ENCODE data around the gene HADHB.
"Not testable (repeated sequence)": the region's sequence is repeated elsewhere in the genome, so short reads cannot be mapped to it uniquely, and the experiment has no call there.

Gene HADHB

DNA sequence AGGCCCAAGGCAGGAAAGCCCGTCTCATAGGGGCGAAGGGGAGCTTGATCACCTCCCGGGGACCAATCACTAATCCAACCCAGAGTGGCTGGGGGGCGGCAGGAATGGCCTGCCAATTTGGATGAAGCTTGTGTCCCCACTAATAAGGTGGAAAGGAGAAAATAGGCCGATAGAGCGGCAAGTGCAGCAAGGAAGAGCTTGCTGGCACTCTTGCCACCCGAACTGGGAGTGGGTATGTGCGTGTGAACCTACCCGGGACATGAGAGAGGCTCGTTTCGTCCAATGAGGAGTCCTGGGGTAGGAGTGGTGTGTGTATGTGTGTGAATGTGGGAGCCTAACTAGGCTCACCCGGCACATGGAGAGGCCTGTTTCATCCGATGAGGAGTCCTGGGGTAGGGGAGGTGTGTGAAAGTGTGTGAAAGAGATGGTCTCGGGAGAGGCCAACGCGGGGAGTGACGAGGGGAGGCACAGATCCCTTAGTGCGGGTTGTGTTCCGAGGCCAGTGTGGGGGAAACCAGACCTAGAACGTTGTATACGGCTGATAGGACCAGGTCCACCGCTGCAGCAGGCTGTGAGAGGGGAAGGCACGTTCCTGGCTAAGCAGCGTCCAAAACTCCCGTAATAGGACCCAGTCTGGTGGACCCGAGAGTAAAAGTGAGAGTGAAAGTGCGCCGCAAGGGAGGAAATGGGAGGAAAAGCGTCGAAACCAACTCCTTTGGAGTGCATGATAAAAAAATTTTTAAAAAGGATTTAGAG, 54.1 kb downstream of the HADHB start:
- peak; percentile 75 for DNase-seq

GRCh38 chr2:26299471-26300101, 54.8 kb downstream of the HADHB start:
- peak; percentile 65 for DNase-seq

DNA sequence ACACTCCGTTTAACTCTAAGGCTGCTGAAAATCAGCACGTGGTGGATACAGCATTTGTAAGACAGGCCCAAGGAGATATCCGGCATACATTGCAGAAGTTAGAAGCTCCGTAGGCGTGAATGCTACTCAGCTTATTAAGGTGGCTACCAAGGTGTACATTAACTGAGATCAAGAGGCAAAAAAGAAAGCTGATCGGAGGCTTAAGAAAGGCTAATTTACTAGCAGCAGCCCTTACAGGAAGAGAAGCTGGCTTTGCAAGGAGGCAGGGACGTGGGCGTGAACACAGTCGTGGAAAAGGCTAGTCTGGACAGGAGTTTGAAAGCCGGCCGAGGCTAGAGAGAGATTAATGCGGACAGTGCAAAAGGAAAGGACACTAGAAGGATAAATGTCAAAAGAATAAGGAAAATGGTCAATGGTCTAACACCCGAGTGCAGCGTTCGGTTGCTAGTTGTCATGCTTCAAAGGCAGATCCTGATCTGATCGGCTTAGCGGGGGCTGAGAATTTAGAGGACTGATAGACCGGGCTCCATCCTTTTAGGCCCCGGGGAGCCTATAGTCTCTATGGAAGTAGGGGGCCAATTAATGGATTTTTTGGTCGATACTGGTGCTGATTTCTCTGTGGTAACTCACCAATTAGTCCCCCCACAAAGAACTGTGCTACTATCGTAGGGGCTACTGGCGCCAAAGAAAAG, 55.6 kb downstream of the HADHB start:
- DNase-seq: peak; percentile 43

DNA sequence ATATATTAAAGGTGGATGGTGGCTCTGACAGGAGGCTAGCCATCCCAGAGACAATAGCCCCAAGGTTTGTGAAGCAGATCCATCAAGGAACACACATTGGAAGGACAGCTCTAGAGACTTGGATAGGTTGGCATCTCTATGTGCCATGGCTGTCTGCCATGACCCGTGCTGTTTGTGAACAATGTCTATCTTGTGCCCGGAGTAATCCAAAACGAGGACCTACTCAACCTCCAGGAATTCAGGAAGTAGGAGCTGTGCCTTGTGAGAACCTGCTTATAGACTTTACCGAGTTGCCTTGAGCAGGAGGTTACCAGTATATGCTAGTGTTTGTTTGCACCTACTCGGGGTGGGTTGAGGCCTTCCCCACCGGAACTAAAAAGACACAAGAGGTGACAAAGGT, 58.1 kb downstream of the HADHB start:
- DNase-seq: no peak

- DNase-seq: not testable (repeated sequence)
Measured at GRCh38 chr2:26305094-26305493, 60.4 kb downstream of the HADHB start.

DNA sequence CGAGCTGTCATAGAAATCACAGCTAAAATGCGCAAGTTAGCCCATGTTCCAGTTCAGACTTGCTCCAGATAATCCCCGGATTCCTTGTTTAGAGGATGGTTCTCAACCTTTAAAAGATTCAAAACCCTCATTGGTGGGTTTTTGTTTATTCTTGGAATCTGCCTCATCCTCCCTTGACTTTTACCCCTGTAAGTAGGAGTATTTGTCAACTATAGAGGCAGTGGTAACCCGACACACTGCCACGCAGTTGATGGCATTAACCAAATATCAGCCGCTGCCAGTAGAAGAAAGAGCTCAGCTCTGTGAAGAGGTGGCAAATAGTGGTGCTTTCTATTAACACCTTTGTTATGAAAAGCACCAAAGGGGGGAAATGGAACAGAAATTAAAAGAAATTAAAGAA, 60.8 kb downstream of the HADHB start:
- DNase-seq: no peak

- no peak for DNase-seq
Measured at GRCh38 chr2:26309921-26310320, 65.2 kb downstream of the HADHB start.

DNA sequence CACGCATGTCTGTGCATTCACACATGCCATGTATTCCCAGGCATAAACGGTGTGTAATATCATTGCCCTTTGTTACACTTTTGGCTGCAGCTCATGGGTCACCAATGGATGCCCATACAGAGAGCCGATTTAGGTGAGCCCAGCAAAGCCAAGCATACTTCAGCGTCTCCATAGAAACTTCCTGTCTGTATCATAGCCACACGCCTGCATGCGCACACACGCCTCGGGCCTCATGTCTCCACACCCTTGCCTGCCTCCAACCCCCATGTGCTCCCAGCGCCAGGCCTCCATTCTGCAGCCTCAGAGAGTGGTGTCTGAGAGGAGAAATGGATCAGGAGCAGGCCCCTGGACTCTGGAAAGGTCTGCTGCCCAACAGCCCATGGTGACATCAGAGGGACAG, 67.7 kb downstream of the HADHB start:
- DNase-seq: no peak

DNA sequence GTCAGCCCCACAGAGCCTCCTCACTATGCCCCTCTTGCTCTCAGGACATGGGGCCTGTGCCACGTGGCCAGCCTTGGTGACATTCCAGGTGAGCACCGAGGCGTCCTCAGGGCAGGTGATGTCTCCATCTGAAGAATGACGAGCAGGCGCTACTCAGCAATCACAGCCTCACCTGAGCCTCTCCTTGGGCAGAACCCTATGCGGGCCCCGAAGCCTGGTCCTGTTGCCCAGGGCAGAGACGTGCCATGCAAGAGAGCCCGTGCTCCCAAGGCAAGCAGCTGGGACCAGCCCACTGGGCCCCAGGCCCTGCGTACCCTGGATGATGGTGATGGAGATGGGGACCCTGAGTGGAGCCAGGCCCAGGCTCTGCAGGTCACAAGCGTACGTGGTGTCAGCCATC, 68.7 kb downstream of the HADHB start:
- DNase-seq: no peak

DNA sequence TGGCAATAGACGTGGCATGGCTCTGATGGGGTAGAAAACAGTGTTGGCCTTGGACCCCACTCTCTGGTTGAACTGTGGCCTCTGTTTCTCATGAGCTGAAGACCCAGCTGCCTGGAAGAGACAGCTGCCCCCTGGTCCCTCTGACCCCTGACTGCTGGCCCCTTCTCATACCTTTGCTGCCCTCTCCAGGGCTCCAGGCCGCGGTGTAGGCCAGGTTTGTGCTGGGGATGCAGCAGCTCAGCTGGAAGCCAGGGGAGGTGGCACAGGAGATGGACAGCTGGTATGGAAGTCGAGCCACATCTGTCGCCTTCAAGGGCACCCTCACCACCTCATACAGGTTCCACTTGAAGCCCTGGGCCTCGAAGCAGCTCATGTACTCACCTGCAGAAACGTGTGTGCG, 69.5 kb downstream of the HADHB start:
- DNase-seq: no peak

- peak; percentile 63 for DNase-seq
Measured at GRCh38 chr2:26316041-26316440, 71.3 kb downstream of the HADHB start.

DNA sequence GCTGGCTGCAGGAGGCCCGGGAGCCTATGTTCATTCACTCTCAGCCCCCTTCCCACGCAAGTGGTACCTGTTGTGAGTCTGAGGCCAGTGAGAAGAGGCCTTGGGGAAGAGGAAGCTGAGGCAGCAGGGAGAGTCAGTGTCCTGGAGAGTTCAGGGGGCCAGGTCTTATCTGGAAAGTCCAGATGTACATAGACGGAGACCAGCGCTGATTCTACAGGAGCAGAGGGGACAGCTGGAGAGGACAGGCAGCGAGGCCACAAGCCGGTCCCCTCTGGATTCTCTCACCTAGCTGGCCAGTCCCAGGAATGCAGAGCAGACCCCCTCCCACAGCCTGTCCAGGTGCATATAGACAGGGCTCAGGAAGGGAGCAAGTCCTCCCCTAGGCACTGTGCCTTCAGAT, 72.1 kb downstream of the HADHB start:
- peak; percentile 16 for DNase-seq

- DNase-seq: no peak
Measured at GRCh38 chr2:26317377-26318105, 72.8 kb downstream of the HADHB start.

DNA sequence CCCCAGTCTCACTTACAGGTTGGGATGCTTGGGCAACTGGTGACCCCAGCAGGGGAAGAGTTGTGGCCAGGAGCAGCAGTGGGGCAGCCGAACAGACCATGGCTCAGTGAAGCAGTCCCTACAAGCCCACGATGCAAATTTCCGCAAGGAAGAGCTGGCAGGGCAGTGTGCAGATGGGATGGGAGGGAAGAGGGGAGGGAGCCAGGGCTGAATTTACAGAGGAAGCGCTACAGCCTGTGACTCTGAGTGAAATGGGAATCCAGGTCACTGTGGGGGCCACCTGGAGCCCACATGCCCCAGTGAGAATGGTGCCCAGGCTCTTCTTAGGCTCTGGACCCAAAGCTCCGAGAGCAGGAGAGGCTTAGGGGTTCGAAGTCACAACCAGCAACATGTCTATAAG, 74.2 kb downstream of the HADHB start:
- DNase-seq: no peak

DNA sequence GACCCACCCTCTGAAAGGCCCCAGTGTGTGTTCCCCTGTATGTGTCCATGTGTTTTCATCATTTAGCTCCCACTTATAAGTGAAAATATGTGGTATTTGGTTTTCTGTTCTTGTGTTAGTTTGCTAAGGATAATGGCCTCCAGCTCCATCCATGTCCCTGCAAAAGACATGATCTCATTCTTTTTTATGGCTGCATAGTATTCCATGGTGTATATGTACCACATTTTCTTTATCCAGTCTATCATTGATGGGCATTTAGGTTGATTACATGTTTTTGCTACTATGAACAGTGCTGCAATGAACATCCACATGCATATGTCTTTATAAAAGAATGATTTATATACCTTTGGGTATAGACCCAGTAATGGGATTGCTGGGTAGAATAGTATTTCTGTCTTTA, 79.7 kb downstream of the HADHB start:
- DNase-seq: not testable (repeated sequence)

DNA sequence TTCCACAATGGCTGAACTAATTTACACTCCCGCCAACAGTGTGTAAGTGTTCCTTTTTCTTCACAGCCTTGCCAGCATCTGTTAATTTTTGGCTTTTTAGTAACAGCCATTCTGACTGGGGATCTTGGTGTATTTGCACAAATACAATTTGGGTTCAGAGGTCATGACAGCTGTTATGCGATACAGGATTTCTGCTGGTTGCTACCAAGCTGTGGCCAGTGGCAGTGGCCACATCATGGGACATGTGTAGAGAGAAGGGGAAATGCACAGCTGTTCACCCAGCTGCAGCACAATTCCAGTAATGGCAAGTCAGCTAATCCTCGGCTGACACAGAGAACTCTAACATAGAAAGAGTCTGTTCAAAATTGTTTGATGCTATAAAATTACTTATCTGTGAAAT, 80.2 kb downstream of the HADHB start:
- DNase-seq: peak; percentile 43

DNA sequence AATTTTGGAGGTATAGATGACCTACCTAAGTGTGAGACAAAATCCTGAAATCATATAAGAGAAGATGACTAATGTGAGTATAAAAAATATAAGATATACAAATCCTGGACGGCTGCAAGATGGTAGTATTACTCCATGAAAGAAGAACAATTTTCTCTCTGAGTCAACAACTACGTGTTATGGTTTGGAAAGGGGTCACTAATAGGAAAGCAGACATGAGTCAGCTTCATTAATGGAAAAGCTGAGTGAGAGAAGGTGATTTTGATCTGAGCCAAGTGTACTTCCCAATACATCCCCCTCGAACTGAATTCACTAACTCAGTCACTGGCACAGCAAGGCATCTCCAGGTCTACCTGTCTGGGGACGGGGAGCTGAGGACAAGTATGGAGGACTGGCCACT, 81.1 kb downstream of the HADHB start:
- no peak for DNase-seq

DNA sequence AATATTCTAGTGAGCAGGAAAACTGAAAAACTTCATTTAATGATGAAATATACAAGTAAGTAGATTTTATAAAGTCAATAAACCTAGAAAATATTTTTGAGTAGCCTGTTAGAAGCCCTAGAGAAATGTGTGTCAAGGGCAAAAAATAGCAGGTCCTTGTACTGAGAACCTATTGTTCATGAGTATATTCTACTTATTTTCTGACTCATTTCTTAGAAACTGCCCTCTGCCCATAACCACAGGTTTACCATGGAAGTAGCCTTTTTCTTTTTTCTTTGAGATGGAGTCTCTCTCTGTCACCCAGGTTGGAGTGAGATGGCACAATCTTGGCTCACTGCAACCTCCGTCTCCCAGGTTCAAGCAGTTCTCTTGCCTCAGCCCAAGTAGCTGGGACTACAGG, 81.8 kb downstream of the HADHB start:
- peak; percentile 33 for DNase-seq

DNA sequence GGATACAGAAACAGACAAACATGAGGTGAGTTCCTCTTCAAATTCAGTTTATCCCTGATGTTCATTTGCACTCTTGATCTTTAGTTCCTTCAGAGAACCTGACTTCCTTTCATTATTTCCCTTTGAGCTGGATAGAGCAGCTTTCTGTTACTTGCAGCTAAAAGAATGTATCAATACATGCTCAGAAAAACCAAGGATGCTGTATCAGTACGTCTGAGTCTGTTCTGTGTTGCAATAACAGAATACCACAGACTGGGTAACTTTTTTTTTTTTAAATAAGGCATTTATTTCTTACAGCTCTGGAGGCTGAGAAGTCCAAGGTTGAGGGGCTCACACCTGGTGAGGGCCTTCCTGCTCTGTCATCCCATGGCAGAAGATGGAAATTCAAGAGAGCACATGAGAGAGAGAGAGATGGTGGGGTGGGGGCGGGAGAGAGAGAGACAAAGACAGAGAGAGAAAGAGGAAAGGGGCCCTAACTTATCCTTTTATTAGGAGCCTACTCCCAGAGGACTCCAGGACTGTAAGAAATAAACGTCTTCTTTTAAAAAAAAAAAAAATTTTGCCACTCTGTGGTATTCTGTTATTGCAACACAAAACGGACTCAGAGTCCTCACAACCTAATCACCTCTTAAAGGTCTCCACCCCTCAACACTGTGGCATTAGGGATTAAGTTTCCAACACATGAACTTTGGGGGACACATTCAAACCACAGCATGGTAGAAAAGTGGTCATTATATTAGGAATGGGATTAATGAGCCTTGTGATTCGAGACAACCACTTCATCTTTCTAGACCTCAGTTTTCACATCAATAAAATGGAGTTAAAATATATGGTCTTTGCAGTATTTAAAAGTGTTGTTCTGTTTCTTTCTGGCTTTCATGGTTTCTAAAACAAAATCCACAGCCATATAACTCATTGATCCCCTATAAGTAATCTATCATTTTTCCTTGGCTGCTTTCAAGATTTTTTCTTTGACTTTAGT, 82.8 kb downstream of the HADHB start:
- DNase-seq: peak; percentile 70

DNA sequence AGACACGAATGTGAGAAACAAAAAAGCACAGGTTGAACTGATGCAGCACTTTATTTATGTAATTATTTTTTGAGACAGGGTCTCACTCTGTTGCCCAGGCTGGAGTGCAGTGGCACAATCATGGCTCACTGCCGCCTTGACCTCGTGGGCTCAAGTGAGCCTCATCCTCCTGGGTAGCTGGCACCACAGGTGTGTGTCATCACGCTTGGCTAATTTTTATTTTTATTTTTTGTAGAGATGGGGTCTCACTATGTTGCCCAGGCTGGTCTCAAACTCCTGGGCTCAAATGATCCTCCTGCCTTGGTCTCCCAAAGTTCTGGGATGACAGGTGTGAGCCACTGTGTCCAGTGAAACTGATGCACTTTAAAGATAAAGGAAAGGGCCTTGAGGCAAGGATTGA, 84.3 kb downstream of the HADHB start:
- not testable (repeated sequence) for DNase-seq

DNA sequence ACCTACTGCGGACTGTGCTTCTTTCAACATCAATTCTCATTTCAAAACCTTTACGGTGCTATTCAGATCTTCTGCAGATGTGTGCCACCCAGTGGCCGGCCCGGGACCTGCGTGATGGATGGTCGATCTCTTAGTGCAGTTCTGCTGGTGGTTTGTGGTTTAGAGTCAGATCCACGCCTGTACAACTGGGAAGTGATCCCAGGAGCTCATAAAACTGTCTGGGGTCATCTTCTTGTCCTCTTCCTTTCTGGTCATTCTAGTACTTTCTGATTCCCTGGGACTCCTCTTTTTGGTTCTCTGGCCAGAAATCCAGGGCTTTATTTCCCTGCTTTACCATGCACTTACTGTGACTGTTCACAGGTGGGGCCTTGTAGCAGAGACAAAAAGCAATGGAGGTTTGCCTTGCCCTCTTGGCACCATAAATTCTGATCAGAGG, 85.4 kb downstream of the HADHB start:
- DNase-seq: peak; percentile 95

GRCh38 chr2:26330604-26331003, 85.9 kb downstream of the HADHB start:
- no peak for DNase-seq

Measured in hematopoietic multipotent progenitor cell treated with erythropoietin and hydrocortisone succinate and interleukin-3 and kit ligand, for 4 days (in vitro differentiated cells).